ENCODE measurements around the gene RNF151.

The RNF151 gene

DNA sequence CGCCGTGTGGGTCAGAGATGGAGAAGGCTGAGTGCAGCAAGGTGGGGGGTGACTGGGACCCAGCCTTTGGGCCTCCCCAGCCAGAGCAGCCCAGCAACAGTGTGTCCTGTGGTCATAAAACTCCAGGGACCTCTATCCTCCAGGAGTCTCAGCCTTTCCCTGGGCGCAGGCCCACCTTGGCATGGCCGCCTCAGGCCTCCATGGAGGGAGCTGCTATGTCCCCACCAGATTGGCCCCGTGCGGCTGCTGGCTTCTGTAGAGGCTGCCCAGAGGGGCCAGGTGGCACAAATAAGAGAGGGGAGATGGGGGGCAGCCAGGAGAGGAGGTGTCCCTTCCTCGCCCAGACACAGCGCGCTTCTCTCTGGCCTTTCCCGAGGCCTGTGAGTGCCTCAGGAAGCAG is 20.5 kb downstream of the RNF151 start:
- ChIA-PET POLR2A (interaction anchor here (1.4 to 1.8 kb wide), 2 partner anchors 22 to 168 kb away, joined by 4 to 5 read pairs; partner anchors contain the start of genes RPS2 and TRAF7), CTCF (interaction anchor here (5.5 kb wide), 1 partner anchor 17 kb away, joined by 30 read pairs; no protein-coding TSS in a partner anchor)
- TF ChIP-seq CTCF (IDR thresholded peaks at IDR 0.05; ENCODE audit: control extremely low read depth, extremely low read depth, low read depth, missing control alignments), result no peak
- no peak for DNase-seq (ENCODE audit: extremely low spot score)

GRCh38 chr16:1989209-1990100 is 22.8 kb downstream of the RNF151 start, which contains the start of gene SYNGR3:
TSS of gene SYNGR3 (plus strand) at chr16:1989970. CDS start at chr16:1990103, 133 bp downstream.
- POLR2A ChIA-PET, result interaction anchor here (2.2 to 3.3 kb wide), 2 partner anchors 24 to 166 kb away, joined by 9 to 22 read pairs; partner anchors contain the start of genes RPS2 and TRAF7
- CTCF ChIA-PET, result interaction anchor here (5.5 to 7.3 kb wide), 2 partner anchors 14 kb away, joined by 30 to 63 read pairs; no protein-coding TSS in a partner anchor
- no peak for TF ChIP-seq CTCF (IDR thresholded peaks at IDR 0.05; ENCODE audit: control extremely low read depth, extremely low read depth, low read depth, missing control alignments)
- DNase-seq (ENCODE audit: extremely low spot score), result no peak

DNA sequence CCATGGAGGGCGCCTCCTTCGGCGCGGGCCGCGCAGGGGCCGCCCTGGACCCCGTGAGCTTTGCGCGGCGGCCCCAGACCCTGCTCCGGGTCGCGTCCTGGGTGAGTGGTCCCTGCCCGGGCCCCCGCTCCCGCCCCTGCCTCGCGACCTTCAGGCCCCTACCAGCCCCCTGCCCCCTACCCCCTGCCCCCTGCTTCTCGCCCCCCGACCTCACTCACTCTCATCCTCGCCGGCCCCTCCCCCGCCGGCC is 23.4 kb downstream of the RNF151 start:
- CTCF ChIA-PET, result interaction anchor here (1.1 to 7.3 kb wide), 2 partner anchors 13 to 127 kb away, joined by 3 to 63 read pairs; no protein-coding TSS in a partner anchor
- DNase-seq (ENCODE audit: extremely low spot score), result no peak
- POLR2A ChIA-PET, result interaction anchor here (0.6 to 3.3 kb wide), 3 partner anchors 25 to 165 kb away, joined by 3 to 22 read pairs (median 9); partner anchors contain the start of genes RPS2 and TRAF7

GRCh38 chr16:1990351-1991134 is 23.9 kb downstream of the RNF151 start:
- no peak for TF ChIP-seq CTCF (IDR thresholded peaks at IDR 0.05; ENCODE audit: control extremely low read depth, extremely low read depth, low read depth, missing control alignments)
- POLR2A ChIA-PET, result interaction anchor here (0.5 to 3.3 kb wide), 5 partner anchors 10 to 260 kb away, joined by 3 to 22 read pairs (median 8); partner anchors contain the start of genes RPS2 and TRAF7
- DNase-seq (ENCODE audit: extremely low spot score), result no peak
- CTCF ChIA-PET, result interaction anchor here (1.1 to 7.3 kb wide), 2 partner anchors 13 to 128 kb away, joined by 3 to 63 read pairs; no protein-coding TSS in a partner anchor

More for the DNA sequence above, 23.4 kb downstream of the RNF151 start:
- TF ChIP-seq CTCF (IDR thresholded peaks at IDR 0.05; ENCODE audit: control extremely low read depth, extremely low read depth, low read depth, missing control alignments), result no peak

DNA sequence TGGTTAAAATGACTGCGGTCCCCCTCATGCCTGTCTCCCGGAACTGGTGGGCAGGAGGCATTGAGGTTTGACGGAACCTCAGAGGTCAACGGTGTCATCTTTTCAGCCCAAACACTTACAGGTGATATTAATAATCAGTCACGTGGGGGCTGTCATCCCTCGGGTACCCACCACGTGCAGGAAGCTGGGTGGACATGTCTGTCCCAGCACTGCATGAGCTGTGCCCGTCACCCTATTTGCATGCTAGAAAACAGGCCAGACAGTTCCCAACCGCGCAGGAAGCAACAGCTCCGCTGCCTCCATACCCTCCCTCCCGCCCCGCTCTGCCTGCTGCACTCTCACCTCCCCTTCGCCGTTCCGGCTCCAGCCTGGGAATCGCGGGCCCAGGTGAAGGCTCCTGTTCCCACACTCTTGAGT is 24.5 kb downstream of the RNF151 start:
- POLR2A ChIA-PET, result interaction anchor here (0.5 to 3.3 kb wide), 4 partner anchors 11 to 259 kb away, joined by 3 to 22 read pairs (median 8); partner anchors contain the start of genes RPS2 and TRAF7
- CTCF ChIA-PET, result interaction anchor here (1.1 to 7.3 kb wide), 2 partner anchors 12 to 128 kb away, joined by 3 to 63 read pairs; no protein-coding TSS in a partner anchor
- peak; percentile 66 for DNase-seq (ENCODE audit: extremely low spot score)
- no peak for TF ChIP-seq CTCF (IDR thresholded peaks at IDR 0.05; ENCODE audit: control extremely low read depth, extremely low read depth, low read depth, missing control alignments)

DNA sequence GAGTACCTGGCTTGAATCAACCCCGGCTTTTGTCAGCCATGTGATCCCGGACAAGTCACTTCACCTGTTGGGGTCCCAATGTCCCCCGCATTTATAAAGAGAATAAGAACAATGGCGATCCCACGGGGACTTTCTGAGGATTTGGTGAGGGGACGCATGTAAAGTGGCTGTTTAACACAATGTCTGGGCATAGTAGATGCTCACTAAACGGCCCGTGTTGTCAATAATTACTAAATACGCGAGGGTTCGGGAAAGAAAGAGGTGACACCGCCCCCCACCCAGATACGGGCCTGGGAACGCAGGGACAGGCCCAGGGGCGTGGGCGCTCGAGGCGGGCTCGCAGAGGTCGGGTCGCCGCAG is 24.9 kb downstream of the RNF151 start:
- CTCF ChIA-PET, result interaction anchor here (7.3 kb wide), 1 partner anchor 12 kb away, joined by 63 read pairs; no protein-coding TSS in a partner anchor
- TF ChIP-seq CTCF (IDR thresholded peaks at IDR 0.05; ENCODE audit: control extremely low read depth, extremely low read depth, low read depth, missing control alignments), result no peak
- POLR2A ChIA-PET, result interaction anchor here (0.9 to 3.3 kb wide), 5 partner anchors 11 to 164 kb away, joined by 3 to 22 read pairs (median 6); partner anchors contain the start of genes RPS2 and TRAF7
- DNase-seq (ENCODE audit: extremely low spot score), result no peak
